SIG-M5 treated with dmso at 0.1 percent for 504 hours (cell line): ENCODE measurements around the gene FKBP10.
"Not testable (repeated sequence)": the region's sequence is repeated elsewhere in the genome, so short reads cannot be mapped to it uniquely, and the experiment has no call there.

Experiments
- DNase-seq: peaks from one replicate; lab custom pipeline; 2025; ENCODE audit not compliant: unreplicated experiment; lab: John Stamatoyannopoulos, UW

The FKBP10 gene

GRCh38 chr17:41812381-41813151 is at the start of gene FKBP10:
TSS of gene FKBP10 (plus strand) at chr17:41813004. CDS start at chr17:41813035, 31 bp downstream.
- DNase-seq = no peak

- DNase-seq = no peak
Measured at GRCh38 chr17:41763327-41763726, 49.5 kb upstream of the FKBP10 start.

- no peak for DNase-seq
Measured at GRCh38 chr17:41766135-41766534, 46.7 kb upstream of the FKBP10 start.

- no peak for DNase-seq
Measured at GRCh38 chr17:41767324-41768042, 45.3 kb upstream of the FKBP10 start.

DNA sequence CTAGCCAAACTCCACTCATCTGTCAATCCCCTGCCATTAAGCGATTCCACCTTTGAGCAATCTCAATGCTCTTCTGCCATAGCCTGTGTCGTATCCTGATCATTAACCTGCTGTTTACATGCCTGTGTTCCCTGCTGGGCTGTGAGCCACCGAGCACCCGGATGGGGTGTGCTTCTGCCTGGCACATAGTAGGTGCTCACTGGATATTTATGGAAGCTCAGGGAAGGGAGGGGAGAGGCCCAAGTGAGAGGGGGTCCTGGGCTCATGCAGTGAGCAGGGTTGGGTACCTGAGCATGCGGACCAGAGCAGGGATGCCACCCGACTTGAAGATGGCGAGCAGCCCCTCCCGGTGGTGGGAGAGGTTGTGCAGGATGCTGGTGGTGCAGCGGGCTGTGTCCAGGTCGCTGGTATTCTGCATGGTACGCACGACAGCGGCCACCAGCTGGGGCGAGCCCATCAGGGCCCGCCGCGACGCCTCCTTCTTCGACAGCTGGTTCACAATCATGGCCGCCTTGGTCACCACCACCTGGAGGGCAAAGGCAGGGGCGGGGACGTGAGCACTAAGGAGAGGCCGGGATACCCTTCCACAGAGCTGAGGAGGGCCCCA is 44.0 kb upstream of the FKBP10 start:
- no peak for DNase-seq

DNA sequence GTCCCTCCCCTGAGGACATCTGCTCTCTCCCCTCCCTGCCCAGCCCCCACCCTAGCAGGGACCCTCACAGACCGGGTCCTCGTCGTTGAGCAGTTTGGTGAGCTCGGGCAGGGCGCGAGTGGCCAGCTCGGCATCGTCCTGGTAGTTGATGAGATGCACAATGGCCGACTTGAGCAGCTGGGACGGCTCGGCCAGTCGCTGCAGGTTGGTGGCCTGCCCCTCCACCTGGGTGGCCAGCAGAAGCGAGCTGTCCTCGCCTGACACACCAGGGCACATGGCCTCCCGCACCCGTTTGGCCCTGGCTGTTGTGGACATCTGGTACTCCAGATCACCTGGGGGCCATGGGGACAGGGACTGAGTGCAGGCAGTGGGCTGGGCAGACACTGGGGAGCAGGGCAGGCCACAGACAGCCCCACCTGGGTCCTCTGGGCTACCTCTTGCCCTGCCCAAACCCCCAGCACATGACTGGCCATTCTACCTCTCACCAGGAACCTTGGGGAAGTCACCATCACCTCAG is 43.4 kb upstream of the FKBP10 start:
- DNase-seq = no peak

DNA sequence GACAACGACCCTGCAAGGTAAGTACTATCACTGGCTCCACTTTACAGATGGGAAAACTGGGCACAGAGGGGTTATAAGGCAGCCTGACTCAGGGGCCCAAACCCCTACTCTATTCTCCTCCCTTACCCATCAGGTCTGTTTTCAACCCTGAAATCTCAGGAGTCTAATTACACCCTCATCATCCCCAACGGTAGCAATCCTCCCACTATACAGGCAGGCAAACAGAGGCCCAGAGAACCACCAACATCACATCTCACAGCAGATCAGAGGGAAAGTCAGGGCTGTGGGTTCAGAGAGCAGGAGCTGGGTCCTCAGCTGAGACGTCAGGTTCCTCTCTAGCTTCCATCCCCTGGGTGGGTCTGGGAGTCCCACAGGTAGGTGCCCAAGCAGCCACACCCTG is 42.8 kb upstream of the FKBP10 start:
- DNase-seq = no peak

- DNase-seq = no peak
Measured at GRCh38 chr17:41771389-41772206, 41.2 kb upstream of the FKBP10 start.

GRCh38 chr17:41772218-41772585 is 40.6 kb upstream of the FKBP10 start:
- peak; percentile 27 for DNase-seq

GRCh38 chr17:41772586-41773189 is 40.1 kb upstream of the FKBP10 start:
- no peak for DNase-seq

DNA sequence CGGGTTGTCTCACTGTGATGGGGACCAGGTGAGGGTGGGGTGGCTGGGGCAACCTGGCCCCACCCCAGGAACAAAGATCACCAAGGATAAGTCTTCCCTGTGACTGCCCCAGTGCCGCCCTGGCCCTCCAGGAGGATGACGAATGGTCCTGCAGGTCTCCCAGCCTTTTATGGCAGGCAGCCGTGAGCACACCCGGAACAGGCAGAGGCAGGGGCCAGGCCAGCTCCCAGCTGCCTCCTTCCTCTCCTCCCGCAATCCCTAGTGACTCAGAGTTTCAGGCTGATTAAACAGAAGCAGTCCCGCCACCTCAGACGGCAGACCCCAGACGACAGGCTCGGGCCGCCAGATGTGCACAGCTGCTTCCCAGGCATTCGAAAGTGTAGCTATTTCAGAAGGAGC is 39.6 kb upstream of the FKBP10 start:
- DNase-seq = peak; percentile 65

- no peak for DNase-seq
Measured at GRCh38 chr17:41773731-41774193, 39.0 kb upstream of the FKBP10 start.

GRCh38 chr17:41775394-41776226 is 37.2 kb upstream of the FKBP10 start:
- DNase-seq = no peak

GRCh38 chr17:41776262-41776900 is 36.4 kb upstream of the FKBP10 start:
- DNase-seq = not testable (repeated sequence)

DNA sequence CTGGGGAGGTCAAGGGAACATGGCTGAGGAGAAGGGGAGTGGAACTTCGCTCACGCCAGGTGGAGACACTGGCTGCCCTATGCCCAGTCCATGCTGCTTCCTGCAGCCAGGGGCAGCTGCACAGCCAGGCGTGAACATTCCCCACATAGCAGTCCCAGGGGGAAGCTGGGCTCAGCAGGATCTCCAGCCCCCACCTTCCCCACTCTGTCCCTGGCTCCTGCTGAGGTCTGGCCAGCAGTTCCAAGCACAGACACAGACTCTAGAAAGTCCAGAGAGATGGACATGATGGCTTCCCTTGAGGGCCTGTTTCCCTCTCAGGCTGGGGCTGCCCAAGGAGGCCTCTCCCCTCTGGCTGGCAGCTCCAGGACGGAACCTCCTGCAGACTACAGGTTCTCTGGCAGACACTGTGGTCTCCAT is 35.6 kb upstream of the FKBP10 start:
- DNase-seq = no peak

GRCh38 chr17:41777574-41778188 is 35.1 kb upstream of the FKBP10 start:
- no peak for DNase-seq

DNA sequence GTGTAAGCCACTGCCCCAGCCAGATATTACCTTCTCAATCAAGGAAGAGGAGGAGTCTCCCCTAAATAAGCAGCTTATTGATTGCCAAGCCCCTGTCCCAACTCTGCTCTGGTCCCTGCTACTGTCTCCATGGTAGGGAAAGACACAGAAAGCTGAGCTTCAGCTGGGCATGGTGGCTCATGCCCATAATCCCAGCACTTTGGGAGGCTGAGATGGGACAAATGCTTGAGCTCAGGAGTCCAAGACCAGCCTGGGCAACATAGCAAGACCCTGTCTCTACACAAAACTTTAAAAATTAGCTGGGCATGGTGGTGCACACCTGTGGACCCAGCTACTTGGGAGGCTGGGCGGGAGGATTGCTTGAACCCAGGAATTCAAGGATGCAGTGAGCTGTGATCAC is 32.9 kb upstream of the FKBP10 start:
- DNase-seq = no peak

GRCh38 chr17:41781404-41782110 is 31.2 kb upstream of the FKBP10 start:
- no peak for DNase-seq
